ENCODE measurements around the gene OR10G8.
A peak's percentile ranks its signal among the peaks of the same experiment; 100 is the strongest.
"Not testable (repeated sequence)": the region's sequence is repeated elsewhere in the genome, so short reads cannot be mapped to it uniquely, and the experiment has no call there.

The OR10G8 gene, protein sequence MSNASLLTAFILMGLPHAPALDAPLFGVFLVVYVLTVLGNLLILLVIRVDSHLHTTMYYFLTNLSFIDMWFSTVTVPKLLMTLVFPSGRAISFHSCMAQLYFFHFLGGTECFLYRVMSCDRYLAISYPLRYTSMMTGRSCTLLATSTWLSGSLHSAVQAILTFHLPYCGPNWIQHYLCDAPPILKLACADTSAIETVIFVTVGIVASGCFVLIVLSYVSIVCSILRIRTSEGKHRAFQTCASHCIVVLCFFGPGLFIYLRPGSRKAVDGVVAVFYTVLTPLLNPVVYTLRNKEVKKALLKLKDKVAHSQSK
- total RNA-seq, result 0 to 0.03 (median 0) reads per million in 18 experiments

DNA sequence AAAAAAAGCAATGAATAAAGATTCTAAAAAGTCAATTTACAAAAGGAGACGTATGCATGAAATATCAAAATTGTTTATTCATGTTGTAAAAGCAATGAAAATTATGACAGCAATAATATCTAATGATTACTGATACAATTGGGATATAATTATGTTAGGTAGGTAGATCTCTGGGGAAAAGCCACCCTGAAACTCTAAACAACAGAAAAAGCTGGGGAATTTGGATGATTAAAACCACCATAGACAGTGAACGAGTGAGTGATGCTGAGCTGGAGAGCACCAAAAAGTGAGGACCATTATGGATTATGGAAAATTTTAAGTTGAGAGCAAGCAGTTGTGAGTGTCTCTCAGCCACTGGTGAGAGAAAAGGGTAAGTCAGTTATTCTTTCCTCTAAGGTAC is at the start of gene OR10G8:
Gene OR10G8, plus strand, starts transcription at position 301 of the 400 bp plus-strand sequence. CDS start 2,825 bp downstream, outside the sequence.
- DNase-seq, result no peak

DNA sequence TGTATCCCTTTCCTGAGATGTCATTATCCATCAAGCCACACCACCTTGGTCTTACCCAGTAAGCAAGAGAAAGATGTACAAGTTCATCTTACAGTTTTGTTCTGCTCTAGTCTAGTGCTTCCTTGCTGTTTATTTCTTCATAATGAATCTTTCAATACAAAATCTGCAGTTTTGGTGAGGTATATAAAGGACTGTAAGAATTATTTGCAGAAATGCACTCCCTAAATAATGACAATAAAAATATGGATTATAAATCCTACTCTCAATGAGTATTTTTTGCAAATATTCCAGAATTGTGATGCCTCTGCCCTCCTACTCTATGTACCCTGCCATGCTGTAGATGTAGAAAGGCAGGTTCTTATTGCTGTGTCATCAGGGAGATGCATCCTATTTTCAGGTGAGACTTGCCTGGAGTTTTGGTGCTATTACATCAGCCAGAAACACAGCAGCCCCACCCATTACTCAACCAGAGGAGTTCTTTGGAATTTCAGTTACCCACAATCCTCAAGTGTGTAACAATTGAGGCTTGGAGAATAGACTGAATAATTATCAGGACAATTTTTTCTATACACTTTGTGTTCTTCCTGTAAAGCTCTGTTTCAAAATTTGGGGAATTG is 48.8 kb upstream of the OR10G8 start, which contains the start of gene OR10S1:
Gene OR10S1, minus strand, starts transcription at position 51 of the 617 bp plus-strand sequence. CDS start 117 bp downstream, outside the sequence.
- no peak for DNase-seq

DNA sequence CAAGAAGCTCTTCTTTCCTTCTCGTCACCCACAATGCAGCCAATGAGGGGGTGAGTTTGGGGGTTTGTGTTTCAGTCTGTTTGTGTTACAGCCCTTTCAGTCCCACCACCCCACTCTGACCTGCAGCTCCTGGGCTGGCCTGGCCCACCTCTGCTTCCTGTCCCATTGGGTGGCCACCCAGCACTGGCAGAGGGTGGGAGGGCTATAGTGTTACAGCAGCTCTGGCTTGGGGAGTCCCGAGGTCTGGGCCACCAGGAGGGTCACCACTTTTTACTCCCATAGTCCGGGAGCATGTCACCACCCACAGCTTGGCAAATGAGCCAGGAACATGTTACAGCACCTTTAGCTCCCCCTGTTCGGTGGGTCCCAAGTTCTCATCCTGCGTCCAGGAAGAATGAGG is 47.3 kb upstream of the OR10G8 start:
- no peak for DNase-seq

DNA sequence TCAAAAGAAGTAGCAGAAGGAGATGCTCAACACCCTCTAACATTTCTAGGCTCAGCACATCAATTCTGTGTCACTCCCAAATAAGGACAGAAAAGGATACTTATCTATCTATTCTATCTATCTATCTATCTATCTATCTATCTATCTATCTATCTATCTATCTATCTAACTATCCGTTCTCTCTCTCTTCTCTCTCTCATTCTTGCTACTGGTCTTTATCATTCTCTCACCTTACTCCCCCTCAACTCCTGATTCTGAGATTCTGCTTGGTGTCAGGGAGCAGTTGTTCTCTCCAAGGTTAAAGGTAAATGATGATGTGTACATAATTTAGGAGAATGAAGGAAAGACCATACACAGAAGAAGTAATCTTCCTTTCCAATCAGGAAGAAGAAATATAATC is 31.5 kb upstream of the OR10G8 start, which contains the start of gene OR10G6:
Gene OR10G6, minus strand, starts transcription at position 43 of the 400 bp plus-strand sequence. Its CDS starts 0 bp downstream, at position 43.
- DNase-seq, result no peak

DNA sequence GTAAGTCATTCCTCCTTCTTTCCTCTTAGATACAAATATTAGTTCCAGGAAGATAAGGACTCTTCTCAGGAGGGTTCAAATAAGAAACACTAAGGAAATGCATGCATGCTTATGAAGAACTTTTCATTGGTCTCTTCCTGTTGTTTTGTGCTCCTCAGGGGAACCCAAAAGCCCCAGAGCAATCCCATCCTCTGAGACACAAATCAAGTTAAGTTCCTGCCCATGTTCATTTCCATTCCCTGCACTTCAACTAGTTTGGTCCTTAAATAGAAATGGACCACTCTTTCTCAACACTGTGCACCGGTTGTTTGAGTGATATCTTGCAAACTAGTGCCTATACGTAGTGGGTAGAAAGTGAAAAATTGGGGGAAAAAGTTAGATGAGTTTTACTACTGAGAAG is 13.9 kb upstream of the OR10G8 start, which contains the start of gene OR10G4:
Gene OR10G4, plus strand, starts transcription at position 301 of the 400 bp plus-strand sequence. CDS start 2,578 bp downstream, outside the sequence.
- no peak for DNase-seq

DNA sequence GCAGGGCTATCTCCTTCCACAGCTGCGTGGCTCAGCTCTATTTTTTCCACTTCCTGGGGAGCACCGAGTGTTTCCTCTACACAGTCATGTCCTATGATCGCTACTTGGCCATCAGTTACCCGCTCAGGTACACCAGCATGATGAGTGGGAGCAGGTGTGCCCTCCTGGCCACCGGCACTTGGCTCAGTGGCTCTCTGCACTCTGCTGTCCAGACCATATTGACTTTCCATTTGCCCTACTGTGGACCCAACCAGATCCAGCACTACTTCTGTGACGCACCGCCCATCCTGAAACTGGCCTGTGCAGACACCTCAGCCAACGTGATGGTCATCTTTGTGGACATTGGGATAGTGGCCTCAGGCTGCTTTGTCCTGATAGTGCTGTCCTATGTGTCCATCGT is 10.8 kb upstream of the OR10G8 start:
- DNase-seq, result not testable (repeated sequence)

DNA sequence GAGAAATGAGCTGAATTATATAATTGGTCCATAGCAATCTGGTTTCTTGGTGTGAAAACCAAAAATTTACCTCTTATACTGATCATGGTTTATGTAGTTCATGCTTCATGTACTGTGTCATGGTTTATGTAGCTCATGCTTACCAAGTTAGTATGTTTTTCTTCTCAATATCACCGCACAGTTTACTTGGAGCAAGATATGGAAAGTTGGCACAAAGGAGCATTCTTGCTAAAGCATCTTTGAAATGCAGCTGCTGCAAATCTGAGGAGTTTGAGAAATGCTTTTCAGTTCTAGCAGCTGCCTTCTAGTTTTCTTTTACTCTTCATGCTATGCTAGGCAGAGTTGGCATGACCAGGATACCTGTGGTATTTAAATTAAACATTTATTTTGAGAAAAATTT is 10.1 kb downstream of the OR10G8 start:
- no peak for DNase-seq

DNA sequence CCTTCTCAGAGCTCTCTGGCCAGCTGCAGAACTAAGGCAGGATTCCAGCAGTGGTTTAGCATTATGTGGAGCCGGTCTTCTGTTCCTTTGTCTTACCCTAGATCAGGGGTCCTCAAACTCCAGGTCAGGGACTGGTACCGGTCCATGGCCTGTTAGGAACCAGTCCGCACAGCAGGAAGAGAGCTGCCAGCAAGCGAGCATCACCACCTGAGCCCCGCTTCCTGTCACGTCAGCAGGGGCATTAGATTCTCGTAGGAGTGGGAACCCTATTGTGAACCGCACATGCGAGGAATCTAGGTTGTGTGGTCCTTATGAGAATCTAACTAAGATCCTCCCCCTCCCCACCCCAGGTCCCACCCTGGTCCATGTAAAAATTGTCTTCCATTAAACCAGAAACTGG is 13.0 kb downstream of the OR10G8 start:
- DNase-seq, result no peak

DNA sequence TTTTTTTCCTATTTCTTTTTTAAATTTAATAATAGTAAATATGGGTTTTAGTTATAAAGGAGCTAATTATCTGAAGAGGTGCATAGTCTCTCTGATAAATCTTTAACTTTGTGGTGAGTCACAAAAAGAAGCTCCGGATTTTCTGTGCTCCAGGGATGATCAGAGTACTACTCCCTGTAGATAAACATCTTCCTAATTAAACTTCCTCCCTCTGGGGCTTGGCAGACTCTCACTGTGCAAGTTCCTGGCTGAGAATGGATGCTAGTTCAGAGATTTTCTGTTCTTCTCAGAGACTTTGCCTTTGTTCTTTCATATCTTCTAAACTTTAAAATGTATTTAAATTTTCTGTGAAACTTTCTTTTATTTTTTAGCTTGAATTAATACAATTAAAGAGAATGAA is 14.7 kb downstream of the OR10G8 start, which contains the start of gene OR10G7:
Gene OR10G7, minus strand, starts transcription at position 72 of the 400 bp plus-strand sequence. CDS start 2,324 bp downstream, outside the sequence.
- no peak for DNase-seq

DNA sequence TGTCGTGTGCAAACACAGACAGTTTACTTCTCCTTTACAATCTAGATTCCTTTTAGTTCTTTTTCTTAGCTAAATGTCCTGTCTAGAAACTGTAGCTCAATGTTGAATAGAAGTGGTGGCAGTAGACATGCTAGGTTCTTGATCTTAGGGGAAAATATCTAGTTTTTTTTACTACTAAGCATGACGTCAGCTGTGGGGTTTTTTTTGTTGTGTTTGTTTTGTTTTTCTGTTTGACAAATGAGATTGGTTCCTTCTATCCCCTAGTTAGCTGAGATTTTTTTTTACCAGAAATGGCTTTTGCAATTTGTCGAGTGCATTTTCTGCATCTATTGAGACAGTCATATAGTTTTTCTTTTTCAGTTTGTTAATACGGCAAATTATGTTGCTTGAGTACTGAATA is 16.8 kb downstream of the OR10G8 start:
- no peak for DNase-seq

DNA sequence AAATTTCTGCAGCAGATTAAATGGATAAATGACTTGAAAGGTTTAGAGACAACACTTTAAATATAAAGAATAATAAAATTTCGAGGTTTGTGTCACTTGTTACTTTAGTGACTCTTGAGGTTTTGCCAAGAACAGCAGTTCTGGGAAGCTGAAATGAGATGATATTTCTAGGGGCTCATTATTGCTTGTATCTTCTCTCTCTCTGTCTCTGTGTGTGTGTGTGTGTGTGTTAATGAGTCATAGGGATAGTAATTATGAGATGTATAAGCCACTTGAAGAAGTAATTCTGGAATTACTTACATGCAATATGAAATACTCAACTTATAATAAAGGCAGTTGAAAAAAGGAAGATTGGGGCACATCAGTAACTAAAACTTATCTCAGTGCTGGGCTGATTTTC is 24.1 kb downstream of the OR10G8 start:
- no peak for DNase-seq

DNA sequence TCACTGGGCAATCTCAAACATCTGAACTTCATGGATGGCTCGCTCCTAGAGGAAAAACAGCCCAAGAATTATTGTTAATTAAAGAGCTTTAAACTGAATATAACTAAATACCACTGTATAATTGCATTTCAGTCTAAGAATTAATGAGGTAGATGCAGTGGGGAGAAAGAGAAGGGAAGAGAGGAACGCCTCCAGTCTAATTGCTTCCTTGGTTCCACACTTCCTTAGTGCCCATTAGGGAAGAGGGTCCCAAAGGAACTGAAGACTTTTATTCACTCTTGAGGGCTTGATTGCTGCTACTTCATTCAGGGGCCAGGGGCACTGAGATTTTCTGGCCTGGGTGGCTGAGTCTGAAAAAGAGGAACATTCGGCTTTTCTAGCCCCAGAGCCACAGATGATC is 26.4 kb downstream of the OR10G8 start:
- no peak for DNase-seq

DNA sequence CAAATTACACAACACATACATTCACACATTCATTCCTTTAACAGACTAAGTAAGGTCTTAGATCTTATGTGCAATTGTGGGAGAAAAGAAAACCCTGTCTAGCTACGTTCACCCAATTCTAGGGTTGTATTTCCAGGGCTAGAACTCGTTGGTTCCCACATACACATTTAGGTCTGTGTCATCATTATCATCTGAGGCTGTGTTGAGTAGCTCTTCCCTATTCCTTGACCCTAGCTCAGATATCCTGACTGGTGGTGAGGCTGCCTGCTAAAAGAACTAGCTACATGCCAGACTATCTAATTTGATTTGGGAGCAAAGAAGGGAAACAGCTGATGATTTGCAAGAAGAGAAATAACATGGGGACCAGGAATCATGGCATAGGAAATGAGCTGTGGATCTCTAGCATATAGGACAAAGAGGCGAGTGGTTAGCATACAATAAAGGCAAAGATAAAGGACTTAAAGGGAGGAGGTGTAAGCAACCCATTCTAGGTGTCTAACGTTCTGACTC is 42.1 kb downstream of the OR10G8 start:
- DNase-seq, result peak in 1 of 2 donors; percentile 54

DNA sequence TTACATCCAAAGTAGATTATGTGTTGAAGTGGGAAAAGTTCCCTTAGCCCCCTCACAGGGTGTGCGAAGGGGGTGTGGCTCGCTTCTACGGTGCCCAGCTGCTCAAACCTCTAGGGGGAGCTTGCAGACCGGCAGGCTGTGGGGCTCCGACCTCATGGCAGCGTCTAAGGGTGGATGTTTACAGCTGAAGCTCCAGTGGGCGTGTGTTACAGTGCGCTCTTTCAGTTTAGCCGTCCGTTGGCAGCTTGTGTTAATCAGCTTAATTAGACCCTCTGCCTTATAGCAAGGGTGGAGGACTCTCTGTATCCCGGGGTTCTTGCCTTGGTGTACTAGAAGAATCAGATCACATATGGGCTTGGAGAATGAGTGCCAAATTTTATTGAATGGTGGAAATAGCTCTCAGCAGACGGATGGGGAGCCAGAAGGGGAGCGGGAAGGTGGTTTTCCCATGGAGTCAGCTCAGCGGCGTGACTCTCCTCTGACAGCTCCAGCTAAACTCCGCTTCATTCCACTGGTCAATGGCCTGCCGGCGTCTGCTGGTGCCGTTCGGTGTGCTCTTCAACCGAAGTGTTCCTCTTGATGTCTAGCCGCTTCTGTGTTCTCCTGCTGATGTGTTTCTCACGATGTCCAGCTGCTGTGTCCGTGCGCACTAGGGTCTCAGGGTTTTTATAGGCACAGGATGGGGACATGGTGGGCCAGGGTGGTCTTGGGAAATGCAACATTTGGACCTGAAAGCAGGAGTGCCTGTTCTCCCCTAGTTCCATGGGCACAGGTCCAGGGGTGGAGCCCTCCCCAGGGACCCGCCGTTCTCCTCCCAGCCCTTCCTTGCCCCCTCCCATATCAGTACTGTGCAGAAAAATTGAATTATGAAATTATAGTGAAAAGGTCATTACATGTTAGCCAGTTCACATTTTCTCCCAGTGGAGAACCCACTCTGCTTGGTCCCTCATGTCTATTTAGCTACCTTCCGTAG is 43.1 kb downstream of the OR10G8 start:
- peak; percentile 73 to 84 for DNase-seq

DNA sequence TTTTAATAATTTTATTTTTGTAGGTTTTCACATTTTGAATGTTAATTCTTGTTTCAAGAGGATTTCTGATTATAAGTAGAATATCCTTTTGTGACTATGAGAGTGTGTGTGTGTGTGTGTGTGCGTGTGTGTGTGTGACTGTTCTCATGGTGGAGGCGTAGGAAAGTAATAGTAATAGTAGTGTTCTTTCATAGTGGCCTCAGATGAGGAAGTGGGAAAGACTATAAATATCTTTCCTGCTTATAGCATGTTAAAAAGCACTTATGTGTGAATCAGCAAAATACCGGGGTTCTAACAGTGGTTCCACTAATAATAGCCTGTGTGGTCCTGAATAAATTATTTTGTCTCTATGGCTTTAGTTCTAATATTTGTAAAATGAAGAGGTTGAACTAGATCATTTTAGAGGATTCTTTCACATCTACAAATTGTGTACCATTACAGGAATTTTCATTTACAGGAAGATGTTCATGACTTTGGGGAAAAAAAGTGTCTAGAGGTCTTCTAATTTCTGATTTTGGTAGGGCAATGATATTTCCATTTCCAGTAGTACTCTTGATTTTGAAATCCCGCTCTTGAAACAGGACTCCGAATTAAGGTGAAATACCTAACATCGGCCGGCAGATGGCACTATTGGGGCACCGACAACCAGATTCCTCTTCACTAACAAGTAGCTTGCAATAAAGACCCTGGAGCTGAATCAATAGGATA is 44.5 kb downstream of the OR10G8 start:
- peak; percentile 84 for DNase-seq

DNA sequence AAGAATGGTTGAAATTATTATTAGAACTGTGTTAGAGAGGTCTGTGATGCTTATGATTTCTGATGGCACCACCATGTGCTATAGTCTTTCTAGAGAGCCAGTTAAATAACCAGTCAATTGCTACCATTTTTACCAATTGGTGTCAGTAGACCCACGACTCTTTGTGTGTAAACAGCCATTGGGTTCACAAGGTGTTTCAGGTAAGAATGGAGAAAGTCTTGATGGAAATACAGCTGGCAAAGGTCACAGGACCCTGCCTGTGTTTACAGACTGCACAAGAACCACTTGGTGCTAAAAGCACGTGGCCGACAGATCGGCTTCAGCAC is 45.0 kb downstream of the OR10G8 start:
- no peak for DNase-seq

DNA sequence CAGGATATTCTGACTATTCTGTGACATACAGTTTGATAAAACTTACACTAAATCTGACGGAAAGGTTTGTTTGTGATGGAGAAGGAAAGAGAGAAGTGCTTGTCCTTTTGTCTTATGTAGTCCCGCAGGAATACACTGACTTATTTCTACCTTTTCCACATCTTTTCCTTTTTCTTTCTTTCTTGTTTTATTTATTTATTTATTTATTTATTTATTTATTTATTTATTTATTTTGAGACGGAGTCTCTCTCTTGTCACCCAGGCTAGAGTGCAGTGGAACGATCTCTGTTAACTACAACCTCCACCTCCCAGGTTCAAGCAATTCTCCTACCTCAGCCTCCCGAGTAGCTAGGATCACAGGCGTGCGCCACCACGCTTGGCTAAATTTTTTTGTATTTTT is 45.5 kb downstream of the OR10G8 start:
- DNase-seq, result no peak

DNA sequence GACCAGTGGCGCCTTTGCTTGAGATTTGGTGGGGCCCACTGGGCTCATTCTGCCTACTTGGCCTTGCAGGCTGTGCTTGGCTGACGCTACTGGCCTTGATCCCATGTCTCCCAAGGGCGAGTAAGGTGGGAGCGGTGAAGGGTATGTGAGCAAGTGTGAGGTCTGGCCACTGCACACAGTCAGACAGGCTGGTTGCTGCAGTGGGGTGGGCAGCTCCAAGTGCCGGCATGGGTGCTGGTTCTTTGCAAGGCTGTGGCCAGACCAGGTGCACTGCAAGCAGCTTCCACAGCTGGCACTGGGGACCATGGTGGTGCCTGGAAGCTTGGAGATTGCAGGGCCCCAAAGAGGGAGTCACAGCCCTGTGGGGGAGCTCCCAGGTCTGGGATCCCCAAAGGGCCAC is 48.0 kb downstream of the OR10G8 start:
- no peak for DNase-seq

DNA sequence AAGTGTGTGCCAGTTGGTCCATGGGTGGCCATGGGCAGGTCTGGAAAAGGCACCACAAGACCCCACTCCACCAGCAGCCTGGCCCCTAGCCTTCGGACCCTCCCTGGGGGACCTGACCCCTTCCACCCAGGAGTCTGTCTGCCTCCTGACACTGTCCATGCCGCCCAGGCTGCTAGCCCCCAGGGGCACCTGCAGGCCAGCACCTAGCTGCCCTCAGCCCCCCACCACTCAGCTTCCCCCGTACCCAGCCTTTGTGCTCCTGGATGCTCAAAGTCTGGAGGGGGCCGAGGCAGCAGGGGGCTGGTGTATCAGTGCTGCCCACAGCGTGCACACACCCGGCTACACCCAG is 48.9 kb downstream of the OR10G8 start:
- no peak for DNase-seq

DNA sequence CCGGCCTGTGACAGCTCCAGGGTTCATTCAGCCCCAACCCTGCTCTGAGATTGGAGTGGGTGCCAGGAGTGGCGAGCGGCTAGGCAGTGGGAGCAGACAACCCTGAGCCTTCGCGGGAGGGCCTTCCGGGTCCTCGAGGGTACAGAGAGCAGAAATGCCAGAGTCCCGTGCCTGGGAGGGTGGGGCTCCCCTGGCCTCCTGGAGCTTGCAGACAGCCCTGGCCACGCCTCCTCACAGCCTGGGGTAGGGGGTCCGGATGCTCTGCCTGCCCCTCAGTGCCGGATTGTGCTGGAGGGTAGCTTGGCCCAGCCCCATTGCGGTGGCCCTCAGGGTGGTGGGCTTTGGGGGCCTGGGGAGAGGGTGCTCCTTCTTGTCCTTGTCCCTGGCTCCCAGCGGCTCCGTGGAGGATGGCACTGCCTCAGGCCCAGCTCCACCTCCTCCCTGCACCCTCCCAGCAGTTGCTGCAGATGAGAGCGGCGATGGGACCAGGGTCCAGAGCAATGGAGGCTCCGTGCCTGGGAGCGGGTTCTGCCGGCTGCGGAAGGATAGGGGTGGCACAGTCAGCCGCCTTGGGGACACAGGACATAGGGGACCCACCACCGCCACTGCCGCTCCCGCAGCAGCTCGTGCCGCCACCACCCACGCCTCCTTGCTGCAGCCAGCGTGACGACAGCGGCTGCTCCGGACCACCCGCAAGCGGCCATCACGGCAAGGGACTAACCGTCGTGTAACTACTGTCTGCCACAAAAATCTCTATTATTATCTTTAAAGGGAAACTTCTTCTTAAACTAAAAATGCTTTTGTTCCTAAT is 49.4 kb downstream of the OR10G8 start:
- DNase-seq, result peak; percentile 26 to 40

DNA sequence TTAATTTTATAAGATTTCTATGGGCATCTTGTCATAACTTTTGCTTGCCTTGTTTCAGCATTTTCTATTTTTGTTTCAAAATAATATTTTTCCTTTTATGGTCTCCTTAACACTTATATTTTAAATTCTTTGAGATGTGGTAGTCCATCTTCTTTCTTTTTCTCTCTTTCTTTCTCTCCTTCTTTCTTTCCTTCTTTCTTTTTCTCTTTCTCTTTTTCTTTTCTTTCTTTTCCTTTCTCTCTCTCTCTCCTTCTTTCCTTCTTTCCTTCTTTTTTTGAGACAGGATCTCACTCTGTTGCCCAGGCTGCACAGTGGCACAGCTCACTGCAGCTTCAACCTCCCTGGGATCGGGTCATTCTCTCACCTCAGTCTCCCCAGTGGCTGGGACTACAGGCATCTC is 50.7 kb downstream of the OR10G8 start:
- no peak for DNase-seq
